Upper lobe of left lung (tissue), 6 donors: ENCODE data around the gene DESI2. TPM values are rescaled to one million over a fixed set of nuclear protein-coding genes. Genes with fewer than 3 reads are reported as not detected.

ENCODE experiments used
- ATAC-seq, 2 donors: fragments of 200-7000 bp; cut with Tn5 transposase; one replicate each; pipeline ENCODE4 v1.9.1; 2022; ENCODE audit warnings: mild to moderate bottlenecking in 2 of 2, moderate library complexity in 2 of 2; ENCODE audit not compliant: low FRiP score in 2 of 2
- DNase-seq, 2 donors: peaks; one replicate each; pipeline ENCODE4 v3.0.0-alpha.2; 2019 to 2020
- H3K27ac ChIP-seq, 4 donors: fragments of 200-600 bp; sonication (generic); one replicate each; pipeline ENCODE4 v1.5.1; 2016 to 2019
- H3K27me3 ChIP-seq, 4 donors: fragments of 200-600 bp; sonication (generic); one replicate each; pipeline ENCODE4 v1.5.1; 2017 to 2019
- H3K36me3 ChIP-seq, 4 donors: fragments of 200-600 bp; sonication (generic); one replicate each; pipeline ENCODE4 v1.5.1; 2016 to 2019
- H3K4me1 ChIP-seq, 4 donors: fragments of 200-600 bp; sonication (generic); one replicate each; pipeline ENCODE4 v1.5.1; 2018 to 2019
- H3K4me3 ChIP-seq, 4 donors: fragments of 200-600 bp; sonication (generic); one replicate each; pipeline ENCODE4 v1.5.1; 2017 to 2019; ENCODE audit warnings: mild to moderate bottlenecking in 2 of 4, moderate library complexity in 1 of 4
- H3K9me3 ChIP-seq, 4 donors: fragments of 200-600 bp; sonication (generic); one replicate each; pipeline ENCODE4 v1.5.1; 2018 to 2019
- EP300 ChIP-seq, 4 donors: sonication (generic); formaldehyde crosslinking; IDR thresholded peaks; one replicate each; pipeline ENCODE4 v1.5.1; 2017; ENCODE audit warnings: antibody characterized with exemption in 4 of 4, control low read depth in 2 of 4
- POLR2A ChIP-seq, 4 donors: fragments of 450-650 bp; IDR thresholded peaks; one replicate each; pipeline ENCODE4 v1.5.1; 2016 to 2017; ENCODE audit warnings: antibody characterized with exemption in 4 of 4, mild to moderate bottlenecking in 2 of 4
- POLR2AphosphoS5 ChIP-seq, 2 donors: sonication (generic); formaldehyde crosslinking; IDR thresholded peaks; one replicate each; pipeline ENCODE4 v1.5.1; 2017; ENCODE audit warnings: antibody characterized with exemption in 2 of 2
- WGBS, 2 donors: methylation state at CpG; one replicate each; pipeline ENCODE4 v1.1.5; 2017 to 2018; 5-methylcytosine and 5-hydroxymethylcytosine counted together
- total RNA-seq, 6 donors: library from RNA; depleted of rRNA in 4 of 6; stranded (reverse); fragments of >200 nt in 4 of 6; gene quantifications; one replicate each; pipeline versions ENCODE4 v1.1.0 to v1.2.1, GENCODE V29; 2016 to 2021
- TF ChIP-seq, protein P1 (sequence below), 6 experiments: fragments of 450-650 bp in 4 of 6; fragments of 200-600 bp in 2 of 6; sonication (generic) in 2 of 6; IDR thresholded peaks; one replicate each; pipeline ENCODE4 v1.5.1; 2016 to 2019; ENCODE audit warnings: antibody characterized with exemption in 6 of 6
- donor health status: DM: no; HTN: no; CAD: no; lungs with moderate emphysema.
- donor health status: DM: no; HTN: yes; CAD: no; lungs with severe emphysema.

The DESI2 gene
- total RNA-seq, 6 donors from 2014 or later = 40.4 to 103 (median 54.5) TPM

DNA sequence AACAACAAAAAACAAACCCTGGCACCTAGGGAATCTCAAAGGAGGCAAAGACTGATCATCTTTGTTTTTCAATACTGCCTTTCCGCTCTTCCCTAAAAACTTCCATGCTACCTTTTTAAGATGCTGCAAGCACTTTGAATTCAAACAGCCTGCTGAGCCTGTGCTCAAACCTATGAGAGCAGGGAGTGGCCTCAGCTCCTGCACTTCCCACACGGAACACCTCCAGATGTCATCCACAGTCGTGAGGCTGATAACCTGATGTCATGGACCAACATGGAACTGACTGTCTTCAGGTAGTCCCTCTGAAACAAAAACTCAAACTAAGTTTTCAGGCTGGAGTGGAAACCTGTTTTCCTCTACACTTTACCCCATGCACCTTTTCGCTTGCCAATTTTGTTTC is 46.8 kb downstream of the DESI2 start:
- DNase-seq = no peak
- no peak overlapping the region for H3K27ac ChIP-seq
- no peak overlapping the region for H3K4me3 ChIP-seq
- no peak for ATAC-seq
- WGBS, 2 donors = 94 to 98% methylated on average over 4 of the region's 4 CpGs
- H3K4me1 ChIP-seq = no peaks in the 10 kb centered on the region
- H3K9me3 ChIP-seq = no peaks in the 10 kb centered on the region
- H3K27me3 ChIP-seq = no peaks in the 10 kb centered on the region
- H3K36me3 ChIP-seq = peaks cover 12 to 66% (median 23%) of the 10 kb centered on the region in 4 donors
- no peak for TF ChIP-seq POLR2AphosphoS5 (IDR thresholded peaks at IDR 0.05)

DNA sequence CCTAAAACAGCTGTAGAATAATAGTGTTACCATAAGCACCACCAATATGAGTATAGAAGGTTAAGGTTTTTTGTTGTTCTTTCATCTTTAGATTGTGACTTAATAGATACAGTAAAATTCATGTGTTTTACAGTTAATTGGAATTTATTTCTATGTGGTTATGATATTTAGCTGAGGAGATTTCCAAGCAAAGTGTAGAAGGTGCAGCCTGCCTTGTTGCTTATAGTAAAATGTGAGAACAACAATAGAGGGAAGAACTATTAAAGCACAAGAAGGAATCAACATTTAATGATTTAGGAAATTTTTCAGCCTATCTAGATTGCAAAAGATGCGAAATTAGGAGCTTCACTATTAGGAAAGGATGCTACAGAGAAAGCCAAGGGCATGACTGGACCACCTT is 47.9 kb downstream of the DESI2 start:
- H3K36me3 ChIP-seq = peaks cover 12 to 61% (median 26%) of the 10 kb centered on the region in 4 donors
- TF ChIP-seq POLR2AphosphoS5 (IDR thresholded peaks at IDR 0.05) (no peak), POLR2A (IDR thresholded peaks at IDR 0.05) (no peak), EP300 (IDR thresholded peaks at IDR 0.05) (no peak)
- TF ChIP-seq, protein P1, sequence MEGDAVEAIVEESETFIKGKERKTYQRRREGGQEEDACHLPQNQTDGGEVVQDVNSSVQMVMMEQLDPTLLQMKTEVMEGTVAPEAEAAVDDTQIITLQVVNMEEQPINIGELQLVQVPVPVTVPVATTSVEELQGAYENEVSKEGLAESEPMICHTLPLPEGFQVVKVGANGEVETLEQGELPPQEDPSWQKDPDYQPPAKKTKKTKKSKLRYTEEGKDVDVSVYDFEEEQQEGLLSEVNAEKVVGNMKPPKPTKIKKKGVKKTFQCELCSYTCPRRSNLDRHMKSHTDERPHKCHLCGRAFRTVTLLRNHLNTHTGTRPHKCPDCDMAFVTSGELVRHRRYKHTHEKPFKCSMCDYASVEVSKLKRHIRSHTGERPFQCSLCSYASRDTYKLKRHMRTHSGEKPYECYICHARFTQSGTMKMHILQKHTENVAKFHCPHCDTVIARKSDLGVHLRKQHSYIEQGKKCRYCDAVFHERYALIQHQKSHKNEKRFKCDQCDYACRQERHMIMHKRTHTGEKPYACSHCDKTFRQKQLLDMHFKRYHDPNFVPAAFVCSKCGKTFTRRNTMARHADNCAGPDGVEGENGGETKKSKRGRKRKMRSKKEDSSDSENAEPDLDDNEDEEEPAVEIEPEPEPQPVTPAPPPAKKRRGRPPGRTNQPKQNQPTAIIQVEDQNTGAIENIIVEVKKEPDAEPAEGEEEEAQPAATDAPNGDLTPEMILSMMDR (IDR thresholded peaks at IDR 0.05) = no peak

DNA sequence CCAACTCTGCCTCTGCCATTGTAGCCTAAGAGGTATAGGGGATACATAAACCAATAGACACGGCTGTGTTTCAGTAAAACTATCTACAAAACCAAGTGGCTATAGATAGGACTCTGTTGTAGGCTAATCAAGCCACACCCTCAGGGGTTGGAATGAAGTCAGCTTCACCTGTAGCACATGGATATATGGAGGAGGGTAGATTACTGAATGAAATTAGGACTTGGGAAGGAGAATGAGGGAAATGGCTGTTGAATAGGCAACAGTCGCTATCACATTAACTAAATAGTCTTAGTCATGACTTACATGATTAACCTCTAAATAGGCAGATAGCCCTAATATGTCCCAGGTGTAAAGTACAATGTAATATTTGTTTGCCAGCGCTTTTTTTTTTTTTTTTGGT is 49.7 kb downstream of the DESI2 start:
- no peaks in the 10 kb centered on the region for H3K27me3 ChIP-seq
- H3K9me3 ChIP-seq = no peaks in the 10 kb centered on the region
- no peak for ATAC-seq
- no peak overlapping the region for H3K4me3 ChIP-seq
- TF ChIP-seq POLR2A (IDR thresholded peaks at IDR 0.05) (no peak), EP300 (IDR thresholded peaks at IDR 0.05) (no peak), POLR2AphosphoS5 (IDR thresholded peaks at IDR 0.05) (no peak)
- TF ChIP-seq, protein P1 (IDR thresholded peaks at IDR 0.05) = no peak
- peaks cover 0 to 4% (median 1%) of the 10 kb centered on the region in 4 donors for H3K4me1 ChIP-seq
- DNase-seq = no peak
- H3K36me3 ChIP-seq = peaks cover 12 to 63% (median 30%) of the 10 kb centered on the region in 4 donors
- WGBS, 2 donors = 97 to 98% methylated on average over 3 of the region's 3 CpGs
- no peak overlapping the region for H3K27ac ChIP-seq

More for the DNA sequence above, 47.9 kb downstream of the DESI2 start:
- H3K27me3 ChIP-seq = no peaks in the 10 kb centered on the region
- H3K9me3 ChIP-seq = no peaks in the 10 kb centered on the region
- H3K4me3 ChIP-seq = no peak overlapping the region
- ATAC-seq (no peak), DNase-seq (no peak)
- WGBS, 2 donors = 91 to 93% methylated on average over 1 of the region's 1 CpG
- no peak overlapping the region for H3K27ac ChIP-seq
- H3K4me1 ChIP-seq = peaks cover 0 to 4% (median 1%) of the 10 kb centered on the region in 4 donors

DNA sequence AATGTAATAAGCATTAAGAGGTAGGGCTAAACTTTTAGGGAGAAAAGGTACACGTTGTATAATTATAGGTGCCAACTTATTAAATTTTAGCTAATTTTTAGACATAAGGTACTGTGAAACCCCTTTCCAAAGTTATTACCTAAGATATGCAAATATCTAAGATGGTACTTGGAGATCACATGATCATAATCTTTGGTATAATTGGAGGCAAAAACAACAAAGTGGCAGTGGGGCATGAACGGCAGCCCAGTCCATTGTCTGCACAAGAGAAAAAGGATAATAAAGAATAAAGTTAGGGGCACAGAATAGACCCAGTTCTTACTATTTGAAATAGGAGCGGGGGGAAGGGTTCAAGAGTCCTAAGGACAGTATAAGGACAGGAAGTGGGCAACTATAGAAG is 51.2 kb downstream of the DESI2 start:
- Histone ChIP-seq H3K4me3 (no peak overlapping the region), H3K27ac (no peak overlapping the region), H3K4me1 (peaks cover 0 to 4% (median 1%) of the 10 kb centered on the region in 4 donors), H3K9me3 (no peaks in the 10 kb centered on the region), H3K27me3 (no peaks in the 10 kb centered on the region), H3K36me3 (peaks cover 6 to 51% (median 25%) of the 10 kb centered on the region in 4 donors)
- TF ChIP-seq POLR2AphosphoS5 (IDR thresholded peaks at IDR 0.05) (no peak), POLR2A (IDR thresholded peaks at IDR 0.05) (no peak), EP300 (IDR thresholded peaks at IDR 0.05) (no peak)
- TF ChIP-seq, protein P1 (IDR thresholded peaks at IDR 0.05) = no peak
- ATAC-seq (no peak), DNase-seq (no peak)
- WGBS, 2 donors = 83 to 93% methylated on average over 3 of the region's 3 CpGs

DNA sequence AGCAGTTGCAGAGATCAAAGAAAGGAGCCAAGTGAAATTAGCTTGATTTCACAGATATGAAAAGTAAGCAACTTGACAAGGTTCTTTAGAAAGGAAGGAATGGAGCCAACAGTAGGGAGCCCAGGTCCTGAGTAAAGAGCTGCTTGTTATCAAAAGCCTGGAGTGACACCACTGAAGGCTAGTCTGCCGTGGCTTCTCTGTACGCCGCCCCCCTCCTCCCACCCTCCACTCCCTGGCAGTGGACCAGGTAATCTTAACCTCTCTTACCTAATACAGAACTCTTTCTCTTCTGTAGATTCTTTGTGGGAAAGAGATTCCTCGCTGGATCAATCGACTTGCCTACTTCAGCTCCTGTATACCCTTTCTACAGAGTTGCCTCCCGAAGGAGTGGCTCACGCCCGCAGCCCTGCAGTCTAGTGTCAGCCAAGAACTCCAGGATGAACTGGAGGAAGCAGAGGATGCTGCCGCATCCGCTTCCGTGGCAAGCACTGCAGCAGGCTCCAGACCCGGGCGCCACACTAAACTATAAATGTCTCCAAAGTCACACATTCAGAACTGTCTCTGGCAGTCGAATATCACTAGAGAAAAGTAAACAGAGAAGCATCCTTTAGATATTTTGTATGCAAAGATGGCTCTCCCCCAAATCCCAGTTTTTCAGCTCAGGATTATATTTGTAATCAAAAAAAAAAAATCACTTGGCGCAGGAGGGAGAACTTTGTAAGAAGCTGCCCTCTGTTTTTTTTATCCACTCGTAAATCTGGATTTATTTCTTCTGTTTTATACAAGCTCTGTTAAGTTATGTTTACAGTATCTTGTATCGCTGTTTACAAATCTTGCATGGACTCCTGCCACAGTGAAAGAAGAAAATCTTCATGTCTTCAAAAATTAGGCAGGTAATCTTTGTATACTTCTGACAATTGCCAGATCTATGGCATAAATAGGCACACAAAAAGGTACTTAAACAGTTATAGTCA is 52.6 kb downstream of the DESI2 start:
- WGBS, 2 donors = 58 to 63% methylated on average over 17 of the region's 17 CpGs
- Histone ChIP-seq H3K27me3 (no peaks in the 10 kb centered on the region), H3K27ac (peak overlapping the region in 1 of 4 donors; percentile 35), H3K9me3 (no peaks in the 10 kb centered on the region), H3K36me3 (peaks cover 0 to 37% (median 14%) of the 10 kb centered on the region in 4 donors), H3K4me3 (no peak overlapping the region), H3K4me1 (peaks cover 0 to 6% (median 1%) of the 10 kb centered on the region in 4 donors)
- ATAC-seq (peak in 1 of 2 donors; percentile 43), DNase-seq (peak; percentile 17 to 43)
- TF ChIP-seq EP300 (IDR thresholded peaks at IDR 0.05) = no peak
- TF ChIP-seq POLR2A (IDR thresholded peaks at IDR 0.05) = no peak
- TF ChIP-seq POLR2AphosphoS5 (IDR thresholded peaks at IDR 0.05) = no peak
- TF ChIP-seq, protein P1 (IDR thresholded peaks at IDR 0.05) = no peak
